IMR-90 (cell line): ENCODE results near the gene RSBN1.

ENCODE experiments used
- RFX5 ChIP-seq: IDR thresholded peaks from 2 replicates; pipeline ENCODE4 v1.8.0; 2012; ENCODE audit warnings: low read depth, mild to moderate bottlenecking, low read length, moderate library complexity
- TF ChIP-seq, protein P1 (sequence below): conservative IDR thresholded peaks from 2 replicates; pipeline ENCODE4 v1.5.1; 2012; ENCODE audit warnings: mild to moderate bottlenecking, low read depth, low read length, improper control_type of control experiment

DNA sequence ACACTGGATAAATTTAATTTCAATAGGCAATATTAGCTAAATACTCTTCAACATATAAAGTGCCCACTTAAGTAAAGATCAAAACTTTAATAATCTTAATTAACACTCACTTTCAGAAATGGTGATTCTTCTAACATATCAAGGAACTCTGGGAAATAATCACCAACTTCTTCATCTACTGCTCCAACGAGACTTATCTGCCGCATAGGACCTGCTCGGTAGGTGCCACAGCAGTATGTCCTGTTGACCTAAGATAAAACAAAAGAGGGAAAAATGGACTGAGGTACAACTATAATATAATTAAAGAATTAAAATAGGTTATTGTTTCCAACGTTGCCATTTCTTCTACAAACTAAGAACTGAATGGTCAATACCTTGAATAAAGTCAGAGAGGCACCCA lies 34.7 kb downstream of the RSBN1 start:
- TF ChIP-seq RFX5 = no peak
- TF ChIP-seq, protein P1, sequence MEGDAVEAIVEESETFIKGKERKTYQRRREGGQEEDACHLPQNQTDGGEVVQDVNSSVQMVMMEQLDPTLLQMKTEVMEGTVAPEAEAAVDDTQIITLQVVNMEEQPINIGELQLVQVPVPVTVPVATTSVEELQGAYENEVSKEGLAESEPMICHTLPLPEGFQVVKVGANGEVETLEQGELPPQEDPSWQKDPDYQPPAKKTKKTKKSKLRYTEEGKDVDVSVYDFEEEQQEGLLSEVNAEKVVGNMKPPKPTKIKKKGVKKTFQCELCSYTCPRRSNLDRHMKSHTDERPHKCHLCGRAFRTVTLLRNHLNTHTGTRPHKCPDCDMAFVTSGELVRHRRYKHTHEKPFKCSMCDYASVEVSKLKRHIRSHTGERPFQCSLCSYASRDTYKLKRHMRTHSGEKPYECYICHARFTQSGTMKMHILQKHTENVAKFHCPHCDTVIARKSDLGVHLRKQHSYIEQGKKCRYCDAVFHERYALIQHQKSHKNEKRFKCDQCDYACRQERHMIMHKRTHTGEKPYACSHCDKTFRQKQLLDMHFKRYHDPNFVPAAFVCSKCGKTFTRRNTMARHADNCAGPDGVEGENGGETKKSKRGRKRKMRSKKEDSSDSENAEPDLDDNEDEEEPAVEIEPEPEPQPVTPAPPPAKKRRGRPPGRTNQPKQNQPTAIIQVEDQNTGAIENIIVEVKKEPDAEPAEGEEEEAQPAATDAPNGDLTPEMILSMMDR = no peak
